ENCODE data around the gene TMEM156.
"Not testable (repeated sequence)": the region's sequence is repeated elsewhere in the genome, so short reads cannot be mapped to it uniquely, and the experiment has no call there.

TMEM156 gene

GRCh38 chr4:38982361-38983095, 49.7 kb downstream of the TMEM156 start:
- in situ Hi-C loops (cut with HindIII; ENCODE audit: low pct_unique_long_range_greater_than_20kb, low sequenced_read_pairs) = no loop called here

GRCh38 chr4:38980903-38981676, 51.1 kb downstream of the TMEM156 start:
- TF ChIP-seq JUND (IDR thresholded peaks at IDR 0.05; ENCODE audit: low read depth) = no peak
- no peak for DNase-seq (ENCODE audit: low read depth in 1 of 2, low spot score in 1 of 2)
- in situ Hi-C loops (cut with HindIII; ENCODE audit: low pct_unique_long_range_greater_than_20kb, low sequenced_read_pairs) = no loop called here

More at GRCh38 chr4:38982361-38983095, 49.7 kb downstream of the TMEM156 start:
- no peak for TF ChIP-seq JUND (IDR thresholded peaks at IDR 0.05; ENCODE audit: low read depth)
- DNase-seq (ENCODE audit: low read depth in 1 of 2, low spot score in 1 of 2) = no peak

- no peak for TF ChIP-seq JUND (IDR thresholded peaks at IDR 0.05; ENCODE audit: low read depth)
- DNase-seq (ENCODE audit: low read depth in 1 of 2, low spot score in 1 of 2) = no peak
- in situ Hi-C loops (cut with HindIII; ENCODE audit: low pct_unique_long_range_greater_than_20kb, low sequenced_read_pairs) = no loop called here
Observed at GRCh38 chr4:38979511-38980230, 52.5 kb downstream of the TMEM156 start.

GRCh38 chr4:38979081-38979480, 53.1 kb downstream of the TMEM156 start:
- TF ChIP-seq JUND (IDR thresholded peaks at IDR 0.05; ENCODE audit: low read depth) = no peak
- in situ Hi-C loops (cut with HindIII; ENCODE audit: low pct_unique_long_range_greater_than_20kb, low sequenced_read_pairs) = no loop called here
- no peak for DNase-seq (ENCODE audit: low read depth in 1 of 2, low spot score in 1 of 2)

GRCh38 chr4:38976308-38976707, 55.9 kb downstream of the TMEM156 start:
- TF ChIP-seq JUND (IDR thresholded peaks at IDR 0.05; ENCODE audit: low read depth) = no peak
- DNase-seq (ENCODE audit: low read depth in 1 of 2, low spot score in 1 of 2) = no peak
- in situ Hi-C loops (cut with HindIII; ENCODE audit: low pct_unique_long_range_greater_than_20kb, low sequenced_read_pairs) = no loop called here

- TF ChIP-seq JUND (IDR thresholded peaks at IDR 0.05; ENCODE audit: low read depth) = no peak
- in situ Hi-C loops (cut with HindIII; ENCODE audit: low pct_unique_long_range_greater_than_20kb, low sequenced_read_pairs) = no loop called here
- no peak for DNase-seq (ENCODE audit: low read depth in 1 of 2, low spot score in 1 of 2)
Observed at GRCh38 chr4:38968668-38969067, 63.5 kb downstream of the TMEM156 start.

- in situ Hi-C loops (cut with HindIII; ENCODE audit: low pct_unique_long_range_greater_than_20kb, low sequenced_read_pairs) = no loop called here
Observed at GRCh38 chr4:38967260-38968095, 64.7 kb downstream of the TMEM156 start.

GRCh38 chr4:38965866-38966265, 66.3 kb downstream of the TMEM156 start:
- no peak for DNase-seq (ENCODE audit: low read depth in 1 of 2, low spot score in 1 of 2)
- TF ChIP-seq JUND (IDR thresholded peaks at IDR 0.05; ENCODE audit: low read depth) = no peak
- in situ Hi-C loops (cut with HindIII; ENCODE audit: low pct_unique_long_range_greater_than_20kb, low sequenced_read_pairs) = no loop called here

More at GRCh38 chr4:38967260-38968095, 64.7 kb downstream of the TMEM156 start:
- no peak for TF ChIP-seq JUND (IDR thresholded peaks at IDR 0.05; ENCODE audit: low read depth)
- DNase-seq (ENCODE audit: low read depth in 1 of 2, low spot score in 1 of 2) = no peak

GRCh38 chr4:38964942-38965775, 67.0 kb downstream of the TMEM156 start:
- in situ Hi-C loops (cut with HindIII; ENCODE audit: low pct_unique_long_range_greater_than_20kb, low sequenced_read_pairs) = no loop called here
- no peak for DNase-seq (ENCODE audit: low read depth in 1 of 2, low spot score in 1 of 2)
- no peak for TF ChIP-seq JUND (IDR thresholded peaks at IDR 0.05; ENCODE audit: low read depth)

- DNase-seq (ENCODE audit: low read depth in 1 of 2, low spot score in 1 of 2); in situ Hi-C loops (cut with HindIII; ENCODE audit: low pct_unique_long_range_greater_than_20kb, low sequenced_read_pairs): not testable (repeated sequence)
Observed at GRCh38 chr4:38959248-38959647, 73.0 kb downstream of the TMEM156 start.

- in situ Hi-C loops (cut with HindIII; ENCODE audit: low pct_unique_long_range_greater_than_20kb, low sequenced_read_pairs) = no loop called here
- DNase-seq (ENCODE audit: low read depth in 1 of 2, low spot score in 1 of 2) = no peak
- no peak for TF ChIP-seq JUND (IDR thresholded peaks at IDR 0.05; ENCODE audit: low read depth)
Observed at GRCh38 chr4:38958453-38959190, 73.6 kb downstream of the TMEM156 start.
